Measurements from ENCODE around the gene NTN5.
"Not testable (repeated sequence)": the region's sequence is repeated elsewhere in the genome, so short reads cannot be mapped to it uniquely, and the experiment has no call there.

NTN5 gene

DNA sequence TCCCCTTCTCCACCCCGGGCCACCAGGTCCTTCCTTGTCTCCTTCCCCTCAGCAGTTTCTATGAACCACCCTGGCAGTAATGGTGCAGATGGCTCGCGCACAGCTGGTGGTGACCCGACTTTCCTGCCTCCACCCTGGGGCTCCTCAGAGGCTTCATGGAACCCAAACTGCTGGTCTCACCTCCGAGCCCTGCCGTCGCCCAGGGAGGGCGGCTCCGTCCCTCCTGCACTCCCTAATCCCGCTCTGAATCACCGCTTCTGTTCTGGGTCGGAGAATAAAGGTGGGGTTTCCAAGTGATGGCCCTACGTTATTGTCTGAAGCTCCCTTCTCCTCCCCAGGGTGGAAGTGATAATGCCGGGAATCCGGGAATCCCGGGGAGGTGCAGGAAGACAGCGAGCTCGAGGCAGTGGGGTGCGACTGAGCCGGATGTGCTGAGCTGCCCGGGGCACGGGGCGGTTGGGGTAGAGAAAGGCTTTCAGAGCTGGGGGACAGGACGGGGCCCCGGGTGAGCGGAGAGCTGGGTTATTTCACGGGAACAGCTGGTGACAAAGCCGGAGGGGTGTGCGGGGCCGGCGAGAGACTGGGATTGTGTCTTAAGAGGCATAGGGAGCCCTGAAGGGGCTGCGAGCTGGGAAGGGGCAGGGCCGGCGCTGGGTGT, 23.7 kb upstream of the NTN5 start:
- DNase-seq (ENCODE audit: low read depth) = no peak

- DNase-seq (ENCODE audit: low read depth) = no peak
These were observed 23.0 kb upstream of the NTN5 start, which contains the start of gene FUT2 for GRCh38 chr19:48695743-48696352. Gene FUT2 (plus strand): TSS chr19:48695971. CDS start chr19:48702957, 6,986 bp downstream.

DNA sequence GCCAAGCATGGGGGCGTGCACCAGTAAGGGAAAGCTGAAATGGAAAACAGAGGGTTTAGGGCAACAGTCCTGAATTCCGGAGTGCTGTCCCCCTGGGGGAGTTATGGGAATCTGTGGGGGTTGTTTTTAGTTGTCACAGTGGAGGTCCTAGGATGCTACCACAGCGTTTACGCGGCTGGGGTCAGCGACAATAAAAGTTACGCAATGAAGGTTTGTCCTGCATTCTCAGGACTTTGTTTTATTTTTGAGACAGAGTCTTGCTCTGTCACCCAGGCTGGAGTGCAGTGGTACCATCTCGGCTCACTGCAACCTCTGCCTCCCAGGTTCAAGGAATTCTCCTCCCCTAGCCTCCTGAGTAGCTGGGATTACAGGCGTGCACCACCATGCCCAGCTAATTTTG, 20.8 kb upstream of the NTN5 start:
- not testable (repeated sequence) for DNase-seq (ENCODE audit: low read depth)

GRCh38 chr19:48689449-48689848, 16.6 kb upstream of the NTN5 start:
- no peak for DNase-seq (ENCODE audit: low read depth)

- DNase-seq (ENCODE audit: low read depth) = no peak
These were observed 15.0 kb upstream of the NTN5 start for GRCh38 chr19:48687776-48688175.

DNA sequence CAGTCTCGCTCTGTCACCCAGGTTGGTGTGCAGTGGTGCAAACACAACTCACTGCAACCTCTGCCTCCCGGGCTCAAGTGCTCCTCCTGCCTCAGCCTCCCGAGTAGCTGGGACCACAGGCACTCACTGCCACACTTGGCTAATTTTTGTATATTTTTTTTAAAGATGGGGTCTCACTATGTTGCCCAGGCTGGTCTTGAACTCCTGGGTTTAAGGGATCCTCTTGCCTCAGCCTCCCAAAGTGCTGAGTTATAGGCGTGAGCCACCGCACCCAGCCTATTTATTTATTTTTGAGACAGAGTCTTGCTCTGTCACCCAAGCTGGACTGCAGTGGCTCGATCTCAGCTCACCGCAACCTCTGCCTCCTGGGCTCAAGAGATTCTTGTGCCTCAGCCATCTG, 13.8 kb upstream of the NTN5 start:
- not testable (repeated sequence) for DNase-seq (ENCODE audit: low read depth)

- DNase-seq (ENCODE audit: low read depth) = no peak
These were observed 13.3 kb upstream of the NTN5 start for GRCh38 chr19:48686088-48686487.

- DNase-seq (ENCODE audit: low read depth) = no peak
These were observed 12.8 kb upstream of the NTN5 start for GRCh38 chr19:48685583-48685982.

DNA sequence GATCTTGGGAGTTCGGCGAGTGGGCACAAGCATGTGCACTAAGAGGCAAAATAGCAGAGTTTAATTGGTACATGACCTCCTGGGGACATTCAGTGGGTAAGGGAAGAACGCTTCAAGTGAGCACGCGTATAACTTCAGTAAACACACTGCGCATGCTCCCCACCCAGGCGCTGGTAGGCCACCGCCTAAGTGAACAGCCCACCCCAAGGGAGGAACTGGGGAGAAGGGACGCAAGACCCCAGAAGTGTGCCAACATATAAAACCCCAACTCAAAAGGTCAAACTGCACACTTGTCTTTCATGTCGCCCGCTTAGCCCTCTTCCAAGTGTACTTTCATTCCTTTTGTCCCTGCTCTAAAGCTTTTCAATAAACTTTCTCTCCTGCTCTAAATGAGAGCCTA, 10.5 kb upstream of the NTN5 start:
- DNase-seq (ENCODE audit: low read depth) = peak; percentile 27

DNA sequence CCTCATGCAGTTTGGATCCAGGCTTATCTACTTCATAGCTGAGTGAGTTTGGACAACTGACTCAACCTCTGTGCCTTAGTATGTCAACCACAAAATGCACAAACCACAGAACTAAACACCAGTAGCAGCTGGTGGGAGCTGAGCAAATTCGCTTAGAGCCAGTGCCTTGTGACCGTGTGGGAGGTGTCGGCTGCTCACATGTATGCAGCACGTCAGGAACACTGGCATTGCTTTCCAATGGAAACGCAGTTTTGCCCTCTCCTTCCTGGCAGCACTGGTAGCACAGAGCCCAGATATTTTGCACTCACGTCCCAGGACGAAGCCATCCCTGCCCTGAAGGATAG, 8.3 kb upstream of the NTN5 start:
- DNase-seq (ENCODE audit: low read depth) = no peak

DNA sequence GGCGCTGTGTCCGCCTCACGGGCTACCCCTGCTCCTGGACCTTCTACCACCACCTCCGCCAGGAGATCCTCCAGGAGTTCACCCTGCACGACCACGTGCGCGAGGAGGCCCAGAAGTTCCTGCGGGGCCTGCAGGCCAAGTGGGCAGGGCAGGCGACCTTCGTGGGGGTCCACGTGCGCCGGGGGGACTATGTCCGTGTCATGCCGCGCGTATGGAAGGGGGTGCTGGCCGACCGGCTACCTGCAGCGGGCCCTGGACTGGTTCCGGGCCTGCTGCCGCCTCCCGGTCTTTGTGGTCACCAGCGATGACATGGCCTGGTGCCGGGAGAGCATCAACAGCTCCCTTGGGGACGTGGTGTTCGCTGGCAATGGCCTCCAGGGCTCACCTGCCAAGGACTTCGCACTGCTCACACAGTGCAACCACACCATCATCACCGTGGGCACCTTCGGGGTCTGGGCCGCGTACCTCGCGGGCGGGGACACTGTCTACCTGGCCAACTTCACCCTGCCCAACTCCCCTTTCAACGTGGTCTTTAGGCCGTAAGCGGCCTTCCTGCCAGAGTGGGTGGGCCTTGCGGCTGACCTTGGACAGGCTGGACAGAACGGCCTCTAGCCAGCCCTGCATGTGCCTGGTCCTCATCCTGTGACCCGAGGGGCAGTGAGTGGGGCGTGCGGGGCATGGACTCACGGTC, 7.8 kb upstream of the NTN5 start:
- DNase-seq (ENCODE audit: low read depth) = no peak

DNA sequence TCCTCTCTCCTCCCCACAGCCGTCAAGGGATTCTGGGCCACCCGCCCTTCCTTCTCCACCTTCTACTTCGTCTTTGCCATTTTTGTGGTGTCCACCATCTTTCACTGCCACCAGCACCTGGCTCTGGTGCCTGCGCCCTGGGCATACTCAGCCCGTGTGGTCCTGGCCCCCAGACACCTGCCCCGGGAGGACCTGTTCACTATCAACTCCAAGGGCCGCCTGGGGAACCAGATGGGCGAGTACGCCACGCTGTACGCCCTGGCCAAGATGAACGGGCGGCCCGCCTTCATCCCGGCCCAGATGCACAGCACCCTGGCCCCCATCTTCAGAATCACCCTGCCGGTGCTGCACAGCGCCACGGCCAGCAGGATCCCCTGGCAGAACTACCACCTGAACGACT, 7.2 kb upstream of the NTN5 start:
- not testable (repeated sequence) for DNase-seq (ENCODE audit: low read depth)

- DNase-seq (ENCODE audit: low read depth) = no peak
These were observed 5.4 kb upstream of the NTN5 start for GRCh38 chr19:48678201-48678600.

- DNase-seq (ENCODE audit: low read depth) = no peak
These were observed 4.1 kb upstream of the NTN5 start for GRCh38 chr19:48676887-48677286.

GRCh38 chr19:48676487-48676886, 3.7 kb upstream of the NTN5 start:
- DNase-seq (ENCODE audit: low read depth) = no peak

- peak; percentile 55 for DNase-seq (ENCODE audit: low read depth)
These were observed 2.4 kb upstream of the NTN5 start for GRCh38 chr19:48674921-48675824.

GRCh38 chr19:48674216-48674809, 1.5 kb upstream of the NTN5 start:
- DNase-seq (ENCODE audit: low read depth) = no peak

GRCh38 chr19:48673436-48674100, 751 bp upstream of the NTN5 start:
- DNase-seq (ENCODE audit: low read depth) = no peak

DNA sequence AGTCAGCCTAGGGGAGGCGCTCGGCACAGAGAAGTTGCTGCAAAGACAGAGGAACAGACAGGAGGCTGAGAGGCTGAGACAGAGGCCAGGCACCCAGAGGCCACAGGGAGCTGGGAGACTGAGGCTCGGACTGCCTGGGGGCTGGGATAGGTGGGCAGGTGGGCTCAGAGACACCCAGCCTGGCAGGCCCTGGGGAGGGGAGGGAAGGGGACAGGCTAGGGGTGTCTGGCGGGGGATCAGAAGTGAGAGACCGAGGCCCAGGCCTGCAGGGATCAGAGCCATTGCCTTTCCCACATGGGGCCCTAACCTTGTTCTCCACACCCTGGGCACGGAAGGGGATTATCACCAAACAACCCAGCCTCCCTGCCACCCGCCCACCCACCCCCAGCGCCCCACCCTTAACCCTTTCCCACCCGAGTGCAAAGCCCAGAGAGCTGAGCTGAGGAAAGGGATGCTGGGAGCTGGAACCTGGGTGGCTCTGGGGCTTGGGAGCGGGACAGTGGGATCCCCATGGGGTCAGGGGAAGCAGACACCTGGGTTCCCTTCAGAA, 1.3 kb downstream of the NTN5 start:
- DNase-seq (ENCODE audit: low read depth) = no peak

DNA sequence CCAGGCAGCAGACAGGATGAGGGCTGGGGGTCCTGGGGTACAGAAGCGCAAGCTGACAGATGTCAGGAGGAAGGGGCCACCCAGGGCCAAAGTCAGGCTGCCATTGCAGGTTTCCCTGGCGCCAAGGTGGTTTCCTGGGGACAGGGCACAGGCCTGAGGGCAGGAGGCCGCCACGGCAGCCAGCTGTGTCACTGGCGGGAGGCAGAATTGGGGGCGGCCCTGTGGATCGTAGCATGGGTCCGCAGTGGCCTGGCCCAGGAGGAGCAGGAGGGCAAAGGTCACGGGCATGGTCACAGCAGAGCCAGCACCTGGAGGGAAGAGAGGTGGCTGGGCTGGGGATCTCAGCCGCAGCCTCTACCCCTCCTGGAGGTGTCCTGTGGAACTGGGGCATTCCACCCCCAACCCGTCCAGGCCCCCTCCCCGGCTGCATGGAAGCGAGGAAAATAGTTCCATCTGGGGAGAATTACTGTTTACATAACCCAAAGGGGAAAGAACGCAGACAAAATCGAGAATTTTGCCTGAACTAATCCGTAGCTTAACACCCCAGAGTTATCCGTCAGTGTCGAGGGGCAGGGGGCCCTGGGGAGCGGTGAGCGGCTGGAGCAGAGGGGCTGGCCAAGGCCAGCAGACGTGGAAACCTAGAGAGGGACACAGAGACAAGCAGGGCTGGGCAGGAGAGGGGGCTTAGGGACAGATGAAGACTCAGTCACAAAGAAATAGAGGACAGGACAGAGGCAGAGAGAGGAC, 1.9 kb downstream of the NTN5 start:
- DNase-seq (ENCODE audit: low read depth) = no peak

Measured in fibroblast of the conjunctiva (primary cell).